HT-29 (cell line): ENCODE data around the gene NDRG3. TPM values are rescaled to one million over a fixed set of nuclear protein-coding genes. Genes with fewer than 3 reads are reported as not detected.
A peak's percentile ranks its signal among the peaks of the same experiment; 100 is the strongest.
"Not testable (repeated sequence)": the region's sequence is repeated elsewhere in the genome, so short reads cannot be mapped to it uniquely, and the experiment has no call there.

ENCODE experiments used
- DNase-seq: peaks from one replicate; pipeline ENCODE4 v3.0.0-alpha.2; 2015; ENCODE audit warnings: low spot score
- small RNA-seq: library from RNA; depleted of rRNA; stranded (forward); fragments of <200 nt; gene quantifications from one replicate; pipeline ENCODE3, GENCODE V24; 2014
- total RNA-seq: library from RNA; depleted of rRNA; stranded (reverse); fragments of >200 nt; shearing (Covaris generic); gene quantifications from 2 replicates; pipeline ENCODE4 v1.2.3, GENCODE V29; 2014; rRNA removed

The NDRG3 gene
- total RNA-seq, 1 experiment from 2014 or later = 22.8 TPM

GRCh38 chr20:36608388-36608728 lies 137.5 kb downstream of the NDRG3 start:
- not testable (repeated sequence) for DNase-seq

GRCh38 chr20:36607586-36608387 lies 138.1 kb downstream of the NDRG3 start:
- DNase-seq = peak; percentile 58

- peak; percentile 60 for DNase-seq
These were observed 139.5 kb downstream of the NDRG3 start for GRCh38 chr20:36606158-36607066.

GRCh38 chr20:36605399-36606157 lies 140.3 kb downstream of the NDRG3 start, which contains the start of gene RAB5IF:
Gene RAB5IF (plus strand): TSS chr20:36605779. CDS start chr20:36605952, 173 bp downstream.
- DNase-seq = peak; percentile 100

- no peak for DNase-seq
These were observed 140.9 kb downstream of the NDRG3 start for GRCh38 chr20:36604952-36605398.

Small RNA genes lying within 50 kb of the gene (small RNA-seq; reads per million reads assigned to genes)
- not detected for gene RF00019

Other genes starting within 250 kb of the NDRG3 start
- gene MYL9, start 204.6 kb downstream of the NDRG3 start, total RNA-seq = 0.76 TPM in 1 of 2 replicates, not detected in the other
- gene TGIF2, start 172.5 kb downstream of the NDRG3 start, total RNA-seq = 12.8 and 12.9 TPM in 2 replicates
- gene RAB5IF, start 140.3 kb downstream of the NDRG3 start, total RNA-seq = 255 and 279 TPM in 2 replicates
- not detected in 2 replicates for gene SLA2, start 99.9 kb downstream of the NDRG3 start, total RNA-seq
- 23.6 and 28.3 TPM in 2 replicates for gene DSN1, start 27.7 kb upstream of the NDRG3 start, total RNA-seq
- 0.25 and 0.89 TPM in 2 replicates for gene TLDC2, start 130.0 kb upstream of the NDRG3 start, total RNA-seq
- 17.0 and 20.3 TPM in 2 replicates for gene SAMHD1, start 205.6 kb upstream of the NDRG3 start, total RNA-seq